Measurements from ENCODE around the gene STMN3.

STMN3 gene

GRCh38 chr20:63625771-63626423, 27.3 kb downstream of the STMN3 start:
- Histone ChIP-seq H3K9ac (ENCODE audit: low read length in 5 of 5) (peak overlapping the region in 4 of 5 donors; percentile 70 to 88 (median 76)), H3K27ac (ENCODE audit: low read depth, low read length) (peak overlapping the region; percentile 84), H3K4me1 (ENCODE audit: control insufficient read depth in 5 of 5, insufficient read depth in 5 of 5, low read length in 5 of 5) (peaks cover 0 to 31% (median 24%) of the 10 kb centered on the region in 5 donors), H3K9me3 (ENCODE audit: control insufficient read depth in 5 of 5, low read length in 5 of 5) (no peaks in the 10 kb centered on the region), H3K27me3 (ENCODE audit: control insufficient read depth in 5 of 5, insufficient read depth in 4 of 5, low read length in 5 of 5) (no peaks in the 10 kb centered on the region), H3K4me3 (ENCODE audit: low read depth in 1 of 5, low read length in 5 of 5) (peak overlapping the region; percentile 39 to 84 (median 67)), H3K36me3 (ENCODE audit: control insufficient read depth in 5 of 5, insufficient read depth in 5 of 5, low read length in 5 of 5) (no peaks in the 10 kb centered on the region)

DNA sequence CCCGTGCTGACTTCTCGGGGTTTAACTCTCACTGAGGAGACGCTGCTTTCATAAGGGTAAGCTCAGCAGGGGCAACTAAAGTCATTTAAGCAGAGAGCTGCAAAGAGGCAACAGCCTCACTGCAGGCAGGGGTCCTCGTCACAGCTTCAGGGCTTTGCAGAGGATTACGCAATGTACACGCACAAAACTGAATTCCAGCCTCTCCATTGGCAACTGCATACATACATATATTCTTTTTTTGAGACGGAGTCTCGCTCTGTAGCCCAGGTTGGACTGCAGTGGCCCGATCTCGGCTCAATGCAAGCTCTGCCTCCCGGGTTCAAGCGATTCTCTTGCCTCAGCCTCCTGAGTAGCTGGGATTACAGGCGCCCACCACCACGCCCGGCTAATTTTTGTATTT, 28.7 kb downstream of the STMN3 start:
- Histone ChIP-seq H3K9me3 (ENCODE audit: control insufficient read depth in 5 of 5, low read length in 5 of 5) (no peaks in the 10 kb centered on the region), H3K4me3 (ENCODE audit: low read depth in 1 of 5, low read length in 5 of 5) (no peak overlapping the region), H3K9ac (ENCODE audit: low read length in 5 of 5) (no peak overlapping the region), H3K27me3 (ENCODE audit: control insufficient read depth in 5 of 5, insufficient read depth in 4 of 5, low read length in 5 of 5) (no peaks in the 10 kb centered on the region), H3K36me3 (ENCODE audit: control insufficient read depth in 5 of 5, insufficient read depth in 5 of 5, low read length in 5 of 5) (peaks cover 0 to 2% (median 0%) of the 10 kb centered on the region in 5 donors), H3K27ac (ENCODE audit: low read depth, low read length) (no peak overlapping the region), H3K4me1 (ENCODE audit: control insufficient read depth in 5 of 5, insufficient read depth in 5 of 5, low read length in 5 of 5) (peaks cover 0 to 31% (median 24%) of the 10 kb centered on the region in 5 donors)

- H3K27ac ChIP-seq (ENCODE audit: low read depth, low read length): no peak overlapping the region
- no peak overlapping the region for H3K4me3 ChIP-seq (ENCODE audit: low read depth in 1 of 5, low read length in 5 of 5)
- peaks cover 0 to 20% (median 16%) of the 10 kb centered on the region in 5 donors for H3K36me3 ChIP-seq (ENCODE audit: control insufficient read depth in 5 of 5, insufficient read depth in 5 of 5, low read length in 5 of 5)
- H3K4me1 ChIP-seq (ENCODE audit: control insufficient read depth in 5 of 5, insufficient read depth in 5 of 5, low read length in 5 of 5): peaks cover 0 to 17% (median 11%) of the 10 kb centered on the region in 5 donors
- no peak overlapping the region for H3K9ac ChIP-seq (ENCODE audit: low read length in 5 of 5)
- no peaks in the 10 kb centered on the region for H3K9me3 ChIP-seq (ENCODE audit: control insufficient read depth in 5 of 5, low read length in 5 of 5)
- H3K27me3 ChIP-seq (ENCODE audit: control insufficient read depth in 5 of 5, insufficient read depth in 4 of 5, low read length in 5 of 5): no peaks in the 10 kb centered on the region
Observed at GRCh38 chr20:63622732-63623131, 30.5 kb downstream of the STMN3 start.

DNA sequence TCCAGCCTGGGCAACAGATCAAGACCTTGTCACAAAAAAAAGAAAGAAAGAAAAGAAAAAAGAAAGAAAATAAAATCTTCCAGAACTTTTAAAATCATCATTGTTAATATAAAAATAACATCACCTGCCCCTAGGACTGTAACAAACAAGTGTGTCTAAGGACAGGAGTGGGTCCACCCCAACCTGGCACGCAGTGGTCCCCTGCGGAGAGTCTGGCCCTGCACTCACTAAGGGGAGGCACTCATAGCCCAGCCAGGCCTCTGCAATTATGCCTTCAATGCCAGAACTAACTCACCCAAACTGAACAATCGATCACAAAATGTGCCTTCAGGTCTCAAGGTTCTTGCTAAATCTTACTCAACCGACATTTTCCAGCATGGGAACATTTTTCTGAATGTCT, 31.1 kb downstream of the STMN3 start:
- H3K4me1 ChIP-seq (ENCODE audit: control insufficient read depth in 5 of 5, insufficient read depth in 5 of 5, low read length in 5 of 5): peaks cover 0 to 13% (median 6%) of the 10 kb centered on the region in 5 donors
- no peak overlapping the region for H3K27ac ChIP-seq (ENCODE audit: low read depth, low read length)
- H3K4me3 ChIP-seq (ENCODE audit: low read depth in 1 of 5, low read length in 5 of 5): no peak overlapping the region
- H3K36me3 ChIP-seq (ENCODE audit: control insufficient read depth in 5 of 5, insufficient read depth in 5 of 5, low read length in 5 of 5): peaks cover 0 to 26% (median 22%) of the 10 kb centered on the region in 5 donors
- H3K9me3 ChIP-seq (ENCODE audit: control insufficient read depth in 5 of 5, low read length in 5 of 5): no peaks in the 10 kb centered on the region
- H3K27me3 ChIP-seq (ENCODE audit: control insufficient read depth in 5 of 5, insufficient read depth in 4 of 5, low read length in 5 of 5): no peaks in the 10 kb centered on the region
- no peak overlapping the region for H3K9ac ChIP-seq (ENCODE audit: low read length in 5 of 5)

DNA sequence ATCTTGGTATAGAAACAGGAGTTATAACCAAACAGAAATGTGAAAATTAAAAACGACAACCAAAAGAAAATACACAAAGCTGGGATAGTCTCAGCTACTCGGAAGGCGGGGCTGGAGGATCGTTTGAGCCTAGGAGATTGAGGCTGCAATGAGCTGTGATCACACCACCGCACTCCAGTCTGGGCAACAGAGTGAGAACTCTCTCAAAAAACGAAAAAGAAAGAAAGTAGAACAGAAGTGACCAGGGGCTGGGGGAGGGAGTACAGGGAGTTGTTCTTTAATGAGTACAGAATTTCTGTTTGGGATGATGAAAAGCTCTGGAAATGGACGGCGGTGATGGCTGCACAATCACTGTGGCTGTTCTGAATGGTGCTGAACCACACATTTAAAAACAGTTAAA, 32.2 kb downstream of the STMN3 start:
- Histone ChIP-seq H3K36me3 (ENCODE audit: control insufficient read depth in 5 of 5, insufficient read depth in 5 of 5, low read length in 5 of 5) (peaks cover 0 to 34% (median 31%) of the 10 kb centered on the region in 5 donors), H3K4me1 (ENCODE audit: control insufficient read depth in 5 of 5, insufficient read depth in 5 of 5, low read length in 5 of 5) (peaks cover 0 to 8% (median 4%) of the 10 kb centered on the region in 5 donors)

DNA sequence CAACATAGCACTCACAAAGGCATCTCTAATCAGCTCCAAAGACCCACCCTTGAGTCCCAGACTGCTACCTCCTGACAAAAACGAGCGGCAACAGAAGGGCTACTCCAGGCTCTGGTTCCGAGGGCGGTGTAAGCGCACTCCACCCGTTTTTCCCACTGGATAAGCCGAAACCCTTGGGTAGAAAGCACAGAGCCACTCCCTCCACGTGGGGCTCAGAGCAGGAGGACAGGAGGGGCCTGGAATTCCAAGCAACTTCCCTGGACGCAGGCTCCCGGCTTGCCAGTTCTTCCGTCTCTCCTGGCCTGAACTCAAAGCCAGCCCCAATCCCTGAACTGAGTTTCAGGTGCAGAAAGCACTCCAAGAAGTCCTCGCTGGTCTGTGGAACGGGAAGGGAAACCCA, 33.7 kb downstream of the STMN3 start:
- no peaks in the 10 kb centered on the region for H3K27me3 ChIP-seq (ENCODE audit: control insufficient read depth in 5 of 5, insufficient read depth in 4 of 5, low read length in 5 of 5)
- no peak overlapping the region for H3K9ac ChIP-seq (ENCODE audit: low read length in 5 of 5)
- H3K4me1 ChIP-seq (ENCODE audit: control insufficient read depth in 5 of 5, insufficient read depth in 5 of 5, low read length in 5 of 5): no peaks in the 10 kb centered on the region
- H3K36me3 ChIP-seq (ENCODE audit: control insufficient read depth in 5 of 5, insufficient read depth in 5 of 5, low read length in 5 of 5): peaks cover 0 to 41% (median 38%) of the 10 kb centered on the region in 5 donors
- H3K9me3 ChIP-seq (ENCODE audit: control insufficient read depth in 5 of 5, low read length in 5 of 5): no peaks in the 10 kb centered on the region
- no peak overlapping the region for H3K27ac ChIP-seq (ENCODE audit: low read depth, low read length)
- no peak overlapping the region for H3K4me3 ChIP-seq (ENCODE audit: low read depth in 1 of 5, low read length in 5 of 5)

More for the DNA sequence above, 32.2 kb downstream of the STMN3 start:
- Histone ChIP-seq H3K4me3 (ENCODE audit: low read depth in 1 of 5, low read length in 5 of 5) (no peak overlapping the region), H3K9me3 (ENCODE audit: control insufficient read depth in 5 of 5, low read length in 5 of 5) (no peaks in the 10 kb centered on the region), H3K27ac (ENCODE audit: low read depth, low read length) (no peak overlapping the region), H3K9ac (ENCODE audit: low read length in 5 of 5) (no peak overlapping the region), H3K27me3 (ENCODE audit: control insufficient read depth in 5 of 5, insufficient read depth in 4 of 5, low read length in 5 of 5) (no peaks in the 10 kb centered on the region)

- Histone ChIP-seq H3K27ac (ENCODE audit: low read depth, low read length) (no peak overlapping the region), H3K4me3 (ENCODE audit: low read depth in 1 of 5, low read length in 5 of 5) (no peak overlapping the region), H3K9me3 (ENCODE audit: control insufficient read depth in 5 of 5, low read length in 5 of 5) (no peaks in the 10 kb centered on the region), H3K27me3 (ENCODE audit: control insufficient read depth in 5 of 5, insufficient read depth in 4 of 5, low read length in 5 of 5) (no peaks in the 10 kb centered on the region), H3K36me3 (ENCODE audit: control insufficient read depth in 5 of 5, insufficient read depth in 5 of 5, low read length in 5 of 5) (peaks cover 0 to 41% (median 38%) of the 10 kb centered on the region in 5 donors), H3K4me1 (ENCODE audit: control insufficient read depth in 5 of 5, insufficient read depth in 5 of 5, low read length in 5 of 5) (no peaks in the 10 kb centered on the region), H3K9ac (ENCODE audit: low read length in 5 of 5) (no peak overlapping the region)
Observed at GRCh38 chr20:63619086-63619485, 34.1 kb downstream of the STMN3 start.

GRCh38 chr20:63618291-63618980, 34.8 kb downstream of the STMN3 start:
- H3K9me3 ChIP-seq (ENCODE audit: control insufficient read depth in 5 of 5, low read length in 5 of 5): no peaks in the 10 kb centered on the region
- no peaks in the 10 kb centered on the region for H3K27me3 ChIP-seq (ENCODE audit: control insufficient read depth in 5 of 5, insufficient read depth in 4 of 5, low read length in 5 of 5)
- H3K27ac ChIP-seq (ENCODE audit: low read depth, low read length): no peak overlapping the region
- H3K4me1 ChIP-seq (ENCODE audit: control insufficient read depth in 5 of 5, insufficient read depth in 5 of 5, low read length in 5 of 5): no peaks in the 10 kb centered on the region
- no peak overlapping the region for H3K4me3 ChIP-seq (ENCODE audit: low read depth in 1 of 5, low read length in 5 of 5)
- H3K9ac ChIP-seq (ENCODE audit: low read length in 5 of 5): no peak overlapping the region
- H3K36me3 ChIP-seq (ENCODE audit: control insufficient read depth in 5 of 5, insufficient read depth in 5 of 5, low read length in 5 of 5): peaks cover 0 to 45% (median 38%) of the 10 kb centered on the region in 5 donors

DNA sequence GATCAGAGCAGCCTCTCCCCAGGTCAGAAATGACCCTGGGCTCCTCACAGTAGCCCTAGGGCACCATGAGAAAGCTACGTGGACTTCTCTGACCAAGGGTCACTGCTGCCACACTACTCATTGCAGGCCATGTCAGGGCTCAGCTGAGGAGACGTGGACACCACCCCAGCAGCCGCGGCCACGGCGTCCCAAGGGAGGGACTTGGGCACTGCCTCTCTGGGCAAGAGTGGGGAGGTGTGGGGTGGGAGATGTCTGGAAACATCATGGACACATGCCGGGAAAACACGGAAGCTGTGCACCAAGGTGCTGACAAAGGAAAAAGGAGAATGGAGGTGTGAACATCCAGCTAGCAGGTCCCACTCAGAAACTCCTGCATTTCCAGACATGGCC, 35.4 kb downstream of the STMN3 start:
- Histone ChIP-seq H3K9me3 (ENCODE audit: control insufficient read depth in 5 of 5, low read length in 5 of 5) (no peaks in the 10 kb centered on the region), H3K27ac (ENCODE audit: low read depth, low read length) (no peak overlapping the region), H3K9ac (ENCODE audit: low read length in 5 of 5) (no peak overlapping the region), H3K4me1 (ENCODE audit: control insufficient read depth in 5 of 5, insufficient read depth in 5 of 5, low read length in 5 of 5) (no peaks in the 10 kb centered on the region), H3K4me3 (ENCODE audit: low read depth in 1 of 5, low read length in 5 of 5) (no peak overlapping the region), H3K27me3 (ENCODE audit: control insufficient read depth in 5 of 5, insufficient read depth in 4 of 5, low read length in 5 of 5) (no peaks in the 10 kb centered on the region), H3K36me3 (ENCODE audit: control insufficient read depth in 5 of 5, insufficient read depth in 5 of 5, low read length in 5 of 5) (peaks cover 0 to 45% (median 38%) of the 10 kb centered on the region in 5 donors)

GRCh38 chr20:63617092-63617875, 35.9 kb downstream of the STMN3 start:
- no peaks in the 10 kb centered on the region for H3K27me3 ChIP-seq (ENCODE audit: control insufficient read depth in 5 of 5, insufficient read depth in 4 of 5, low read length in 5 of 5)
- H3K4me1 ChIP-seq (ENCODE audit: control insufficient read depth in 5 of 5, insufficient read depth in 5 of 5, low read length in 5 of 5): no peaks in the 10 kb centered on the region

More at GRCh38 chr20:63617092-63617875, 35.9 kb downstream of the STMN3 start:
- Histone ChIP-seq H3K9me3 (ENCODE audit: control insufficient read depth in 5 of 5, low read length in 5 of 5) (no peaks in the 10 kb centered on the region), H3K36me3 (ENCODE audit: control insufficient read depth in 5 of 5, insufficient read depth in 5 of 5, low read length in 5 of 5) (peaks cover 0 to 45% (median 38%) of the 10 kb centered on the region in 5 donors), H3K9ac (ENCODE audit: low read length in 5 of 5) (no peak overlapping the region), H3K27ac (ENCODE audit: low read depth, low read length) (no peak overlapping the region), H3K4me3 (ENCODE audit: low read depth in 1 of 5, low read length in 5 of 5) (no peak overlapping the region)

Data from subcutaneous abdominal adipose tissue (tissue), 5 donors.